Heart left ventricle (tissue), 16 donors: ENCODE measurements around the gene ANKRD34A. TPM values are rescaled to one million over a fixed set of nuclear protein-coding genes. Genes with fewer than 3 reads are reported as not detected.

Source experiments
- ATAC-seq, 4 donors: fragments of 200-7000 bp; cut with Tn5 transposase; one replicate each; pipeline ENCODE4 v1.9.1; 2020 to 2022; ENCODE audit warnings: moderate library complexity in 4 of 4, mild to moderate bottlenecking in 3 of 4, moderate number of reproducible peaks in 1 of 4
- DNase-seq, 5 donors: peaks; one replicate each; pipeline ENCODE4 v3.0.0-alpha.2; 2020
- H3K27ac ChIP-seq, 12 donors: fragments of 200-600 bp; sonication (generic) in 4 of 12; one replicate each; pipeline versions ENCODE4 v1.5.0 to v1.8.0; 2016 to 2022; ENCODE audit warnings: mild to moderate bottlenecking in 2 of 12
- H3K27me3 ChIP-seq, 9 donors: fragments of 200-600 bp; sonication (generic) in 2 of 9; one replicate each; pipeline versions ENCODE4 v1.5.1 to v1.8.0; 2016 to 2022; ENCODE audit warnings: mild to moderate bottlenecking in 3 of 9
- H3K36me3 ChIP-seq, 9 donors: fragments of 200-600 bp; sonication (generic) in 2 of 9; one replicate each; pipeline versions ENCODE4 v1.5.0 to v1.8.0; 2018 to 2022; ENCODE audit warnings: mild to moderate bottlenecking in 2 of 9
- H3K4me1 ChIP-seq, 12 donors: fragments of 200-600 bp; sonication (generic) in 4 of 12; one replicate each; pipeline versions ENCODE4 v1.5.0 to v1.8.0; 2016 to 2022; ENCODE audit warnings: mild to moderate bottlenecking in 3 of 12
- H3K4me3 ChIP-seq, 12 donors: fragments of 200-600 bp; sonication (generic) in 4 of 12; one replicate each; pipeline versions ENCODE4 v1.5.0 to v1.8.0; 2017 to 2022; ENCODE audit warnings: mild to moderate bottlenecking in 9 of 12, moderate library complexity in 4 of 12
- H3K9me3 ChIP-seq, 12 donors: fragments of 200-600 bp; sonication (generic) in 4 of 12; one replicate each; pipeline versions ENCODE4 v1.5.0 to v1.8.0; 2016 to 2022; ENCODE audit warnings: mild to moderate bottlenecking in 1 of 12
- POLR2A ChIP-seq, 2 donors: fragments of 450-650 bp; IDR thresholded peaks; one replicate each; pipeline ENCODE4 v1.6.1; 2017; ENCODE audit warnings: antibody characterized with exemption in 2 of 2, mild to moderate bottlenecking in 2 of 2, moderate library complexity in 2 of 2
- WGBS, 4 donors: extraction: QIAGEN DNeasy Blood & Tissue Kit in 2 of 4; methylation state at CpG; one replicate each; pipeline versions ENCODE4 v1.1.5 to v1.1.7; 2013 to 2018; 5-methylcytosine and 5-hydroxymethylcytosine counted together
- intact Hi-C, 10 donors: fragments of 100-400 bp; cut with DNase I; formaldehyde crosslinking; loops; one replicate each; pipeline versions ENCODE4 v1.11.1 to v1.14.2; 2022
- polyA plus RNA-seq, 2 donors: library from polyadenylated mRNA; stranded (reverse); fragments of 200-250 nt; gene quantifications; one replicate each; pipeline ENCODE4 v1.2.3, GENCODE V29; 2013
- total RNA-seq, 9 donors: library from RNA; depleted of rRNA in 2 of 9; stranded (reverse); fragments of >200 nt in 2 of 9; fragmentation: NEBNext Ultra II Directional in 3 of 9; extraction: Animal tissue kit (Norgen Biotek cat#: 25700) in 3 of 9; gene quantifications; one replicate each; pipeline versions ENCODE4 v1.1.0 to v1.2.4, GENCODE V29; 2016 to 2023
- TF ChIP-seq, protein P1 (sequence below), 12 donors: fragments of 200-600 bp; sonication (generic) in 4 of 12; IDR thresholded peaks; one replicate each; pipeline versions ENCODE4 v1.5.0 to v1.8.0; 2018 to 2022; ENCODE audit warnings: antibody characterized with exemption in 12 of 12, mild to moderate bottlenecking in 5 of 12
- donor health status: ischemic (EF 13 %, LVEDD 7.1; RV severe dilation, severe dysfunction).
- donor health status: healthy with polysubstance abuse.
- donor health status: DM: no; HTN: yes; CAD: no.
- donor health status: DM: no; HTN: no; CAD: no.
- donor health status: ischemic (EF 25% LVEDD 6.9; RV normal size, moderate dysfunction).
- donor health status: ischemic (EF 25% LVEDD 5.7; RV mildly dilated, moderate dysfunction).
- donor health status: healthy.
- donor health status: DM: yes; HTN: yes; CAD: no.
- donor health status: ischemic (EF 35%, LVEDD 5.7; RV mildly dilated, moderate dysfunction).
- donor health status: nonischemic (EF 11% LVEDD 7.7; RV severe dilation, severe dysfunction).
- donor health status: DM: yes; HTN: yes; CAD: no.
- donor health status: PGD.
- donor health status: ischemic (EF 29% LVEDD 5.4; RV normal size, mild dysfunction).
- donor health status: nonischemic (EF 23%, LVEDD 6.1; RV moderate dilation, normal function).

ANKRD34A gene
- total and polyA plus RNA-seq, 11 donors: 0.65 to 3.5 (median 1.7) TPM

DNA sequence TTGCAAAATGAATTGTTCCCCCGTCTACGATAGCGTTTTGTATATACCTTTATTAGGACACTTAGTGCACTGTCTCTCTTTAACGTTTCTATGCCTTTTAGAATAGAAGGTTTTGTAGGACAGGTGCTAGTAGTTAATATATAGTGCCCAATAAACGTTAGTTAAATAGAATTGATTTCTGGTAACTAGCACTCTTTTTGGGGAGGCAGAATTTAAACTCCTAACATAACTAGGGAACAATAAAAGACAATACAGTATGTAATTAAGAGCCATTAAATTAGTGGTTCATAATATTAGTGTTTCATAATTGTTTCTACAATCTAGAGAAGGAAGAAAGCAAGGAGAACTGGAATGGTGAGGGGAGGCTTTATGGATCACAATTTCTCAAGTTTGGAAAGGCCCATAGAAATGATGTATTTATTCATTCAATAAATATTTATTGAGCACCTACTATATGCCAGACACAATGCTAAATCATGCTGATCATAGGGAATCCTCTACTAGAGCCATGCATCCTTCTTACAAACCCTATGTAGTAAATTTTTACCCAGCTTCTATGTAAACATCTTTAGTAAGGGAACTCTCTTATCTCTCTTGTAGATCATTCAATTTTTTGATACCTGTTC, 857 bp upstream of the ANKRD34A start:
- Histone ChIP-seq H3K4me1 (peaks cover 0 to 47% (median 30%) of the 10 kb centered on the region in 12 donors), H3K9me3 (peaks cover 0 to 13% (median 6%) of the 10 kb centered on the region in 12 donors), H3K36me3 (peaks cover 0 to 5% (median 0%) of the 10 kb centered on the region in 9 donors), H3K4me3 (peak overlapping the region; percentile 39 to 81 (median 73)), H3K27ac (peak overlapping the region in 11 of 12 donors; percentile 71 to 98 (median 91)), H3K27me3 (no peaks in the 10 kb centered on the region)
- ATAC-seq (no peak), DNase-seq (no peak)
- TF ChIP-seq POLR2A (IDR thresholded peaks at IDR 0.05): no peak
- TF ChIP-seq, protein P1, sequence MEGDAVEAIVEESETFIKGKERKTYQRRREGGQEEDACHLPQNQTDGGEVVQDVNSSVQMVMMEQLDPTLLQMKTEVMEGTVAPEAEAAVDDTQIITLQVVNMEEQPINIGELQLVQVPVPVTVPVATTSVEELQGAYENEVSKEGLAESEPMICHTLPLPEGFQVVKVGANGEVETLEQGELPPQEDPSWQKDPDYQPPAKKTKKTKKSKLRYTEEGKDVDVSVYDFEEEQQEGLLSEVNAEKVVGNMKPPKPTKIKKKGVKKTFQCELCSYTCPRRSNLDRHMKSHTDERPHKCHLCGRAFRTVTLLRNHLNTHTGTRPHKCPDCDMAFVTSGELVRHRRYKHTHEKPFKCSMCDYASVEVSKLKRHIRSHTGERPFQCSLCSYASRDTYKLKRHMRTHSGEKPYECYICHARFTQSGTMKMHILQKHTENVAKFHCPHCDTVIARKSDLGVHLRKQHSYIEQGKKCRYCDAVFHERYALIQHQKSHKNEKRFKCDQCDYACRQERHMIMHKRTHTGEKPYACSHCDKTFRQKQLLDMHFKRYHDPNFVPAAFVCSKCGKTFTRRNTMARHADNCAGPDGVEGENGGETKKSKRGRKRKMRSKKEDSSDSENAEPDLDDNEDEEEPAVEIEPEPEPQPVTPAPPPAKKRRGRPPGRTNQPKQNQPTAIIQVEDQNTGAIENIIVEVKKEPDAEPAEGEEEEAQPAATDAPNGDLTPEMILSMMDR (IDR thresholded peaks at IDR 0.05): no peak
- intact Hi-C loops: loop anchor here in 3 of 10 donors (2.0 to 10.0 kb wide), 4 partner anchors 16 to 110 kb away; partner anchors contain the start of genes PEX11B (in 1 of the 3) and PIAS3 (in 1 of the 3)
- 1 to 4% (median 2%) methylated on average over 5 of the region's 5 CpGs for WGBS, 4 donors

DNA sequence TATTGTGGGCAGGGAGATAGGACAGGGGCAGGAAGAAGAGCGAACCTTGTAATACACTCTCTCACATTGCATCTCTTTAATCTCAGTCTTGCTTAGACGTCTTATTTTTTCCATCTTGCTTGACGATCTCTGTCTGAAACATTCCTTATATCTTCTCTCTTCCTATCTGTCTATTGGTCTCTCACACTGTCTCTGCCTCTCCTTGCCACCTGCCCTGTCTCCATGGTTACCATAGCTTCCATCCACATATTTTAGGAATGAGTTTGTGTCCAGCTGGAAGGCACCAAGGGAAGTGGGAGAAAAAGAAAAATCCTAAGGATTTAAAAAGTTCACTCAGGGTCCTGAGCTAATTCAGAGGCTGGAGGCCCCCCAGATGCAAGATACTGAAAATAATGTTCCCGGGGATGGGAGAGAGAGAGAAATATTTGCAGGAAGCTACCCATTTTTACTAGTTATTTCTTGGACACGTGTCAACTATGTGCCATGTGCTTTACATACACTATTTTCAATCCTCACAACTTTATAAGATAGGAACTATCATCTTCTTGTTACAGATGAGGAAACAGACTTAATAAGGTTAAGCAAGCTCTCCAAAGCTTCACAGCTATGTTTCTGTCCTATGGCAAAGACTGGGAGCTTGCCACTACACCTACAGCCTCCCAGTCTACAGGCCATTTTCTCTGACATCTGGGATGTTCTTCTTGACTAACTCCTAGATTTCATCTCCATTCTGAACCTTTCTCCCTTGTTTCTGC, 933 bp downstream of the ANKRD34A start:
- TF ChIP-seq POLR2A (IDR thresholded peaks at IDR 0.05): no peak
- TF ChIP-seq, protein P1 (IDR thresholded peaks at IDR 0.05): no peak
- Histone ChIP-seq H3K27me3 (no peaks in the 10 kb centered on the region), H3K27ac (peak overlapping the region; percentile 71 to 98 (median 89)), H3K9me3 (peaks cover 0 to 13% (median 6%) of the 10 kb centered on the region in 12 donors), H3K36me3 (peaks cover 0 to 5% (median 0%) of the 10 kb centered on the region in 9 donors), H3K4me1 (peaks cover 0 to 65% (median 35%) of the 10 kb centered on the region in 12 donors), H3K4me3 (peak overlapping the region in 11 of 12 donors; percentile 46 to 81 (median 74))
- WGBS, 4 donors: 40 to 47% (median 44%) methylated on average over 5 of the region's 5 CpGs
- ATAC-seq (no peak), DNase-seq (no peak)
- intact Hi-C loops: loop anchor here in 6 of 10 donors (2.0 to 10.0 kb wide), 6 partner anchors 17 to 109 kb away; partner anchors contain the start of genes RBM8A (in 2 of the 6), PEX11B (in 1 of the 6), PIAS3 (in 1 of the 6) and TXNIP (in 1 of the 6)

DNA sequence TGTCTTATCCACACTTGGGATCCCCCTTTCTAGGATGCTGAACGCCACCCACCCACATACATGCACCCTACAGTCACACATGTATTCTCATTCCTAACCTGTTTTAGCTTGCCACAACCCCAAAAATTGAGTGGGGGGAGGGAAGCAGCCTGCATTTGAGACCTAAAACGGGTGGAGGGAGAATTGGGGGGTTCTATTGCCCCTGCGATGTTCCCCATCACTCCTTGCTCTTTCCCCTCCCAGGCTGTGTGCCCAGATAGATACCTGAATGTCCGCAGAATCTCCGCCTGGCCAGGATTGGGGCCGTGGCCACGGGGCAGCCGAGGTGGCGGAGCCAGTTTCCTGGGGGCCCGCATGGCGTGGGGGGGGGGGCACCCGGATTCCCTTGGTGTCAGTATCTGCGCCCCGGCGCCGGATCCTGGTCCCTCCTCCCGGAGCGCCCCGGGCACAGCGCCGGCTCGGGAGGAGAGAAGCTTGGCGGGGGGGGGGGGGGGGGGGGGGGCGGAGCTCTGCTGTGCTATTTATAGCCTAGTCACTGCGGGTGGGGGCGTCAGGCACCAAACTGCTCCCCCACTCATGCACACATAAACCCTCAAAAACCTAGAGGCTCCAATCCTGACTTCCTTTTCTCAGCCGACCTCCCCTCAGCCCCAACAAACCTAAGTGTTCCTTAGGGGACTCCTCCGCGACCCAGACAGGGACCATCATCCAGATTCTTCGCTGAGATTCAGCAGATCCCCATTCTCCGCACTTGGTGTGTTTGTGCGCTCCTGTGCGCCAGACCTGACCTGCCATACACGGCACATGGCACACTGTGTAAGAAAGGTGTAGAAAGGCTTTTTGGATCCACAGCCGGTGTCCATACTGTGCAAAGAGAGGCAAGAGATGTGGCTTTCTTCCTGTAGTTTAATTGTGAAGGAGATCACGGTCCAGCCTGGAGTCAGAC, 1.9 kb downstream of the ANKRD34A start:
- Histone ChIP-seq H3K27me3 (no peaks in the 10 kb centered on the region), H3K27ac (peak overlapping the region in 11 of 12 donors; percentile 71 to 98 (median 91)), H3K9me3 (peaks cover 0 to 8% (median 4%) of the 10 kb centered on the region in 12 donors), H3K36me3 (peaks cover 0 to 2% (median 0%) of the 10 kb centered on the region in 9 donors), H3K4me3 (peak overlapping the region; percentile 38 to 82 (median 71)), H3K4me1 (peaks cover 0 to 69% (median 39%) of the 10 kb centered on the region in 12 donors)
- no peak for TF ChIP-seq POLR2A (IDR thresholded peaks at IDR 0.05)
- TF ChIP-seq, protein P1 (IDR thresholded peaks at IDR 0.05): no peak
- intact Hi-C loops: loop anchor here in 5 of 10 donors (5.0 to 10.0 kb wide), 4 partner anchors 35 to 108 kb away; partner anchors contain the start of genes RBM8A (in 2 of the 5), PIAS3 (in 1 of the 5) and TXNIP (in 1 of the 5)
- WGBS, 4 donors: 4 to 8% (median 5%) methylated on average over 21 to 31 of the region's 36 CpGs
- peak in 2 of 4 donors; percentile 1 to 2 for ATAC-seq
- DNase-seq: peak; percentile 61 to 76 (median 65)
